Endothelial cell of umbilical vein (primary cell): Measurements from ENCODE around the gene IQSEC3. TPM values are rescaled to one million over a fixed set of nuclear protein-coding genes. Genes with fewer than 3 reads are reported as not detected.
"Not testable (repeated sequence)": the region's sequence is repeated elsewhere in the genome, so short reads cannot be mapped to it uniquely, and the experiment has no call there.

ENCODE experiments used
- BruUV-seq: library from RNA; stranded (reverse); fragments of 400-500 nt; replicated peaks from 2 replicates; lab custom pipeline; 2021; lab: Mats Ljungman, UMichigan
- CTCF ChIA-PET: fragments of 300-600, 350-600 bp; sonication (Branson Sonifier 250); formaldehyde crosslinking; loops from one replicate; lab custom pipeline; 2021; ENCODE audit warnings: antibody characterized with exemption, inconsistent platforms; lab: Charles Lee
- POLR2A ChIA-PET: fragments of 300-600, 350-600 bp; sonication (Branson Sonifier 250); formaldehyde crosslinking; loops from one replicate; lab custom pipeline; 2021; ENCODE audit warnings: antibody characterized with exemption, inconsistent platforms; lab: Charles Lee
- DNase-seq: peaks from one replicate; pipeline ENCODE4 v3.0.0-alpha.2; 2011; ENCODE audit warnings: low read depth, low spot score
- FAIRE-seq: peaks from 2 replicates; lab custom pipeline; 2011; peaks lifted over from hg19 to GRCh38; lab: Jason Lieb, UNC
- H2AFZ ChIP-seq: 2 replicates; pipeline ENCODE4 v1.6.0; 2012; ENCODE audit warnings: low read depth, low read length, control low read depth, inconsistent platforms
- H3K27ac ChIP-seq: 2 replicates; pipeline ENCODE4 v1.5.1; 2011; ENCODE audit warnings: low read depth, mild to moderate bottlenecking, control low read depth, low read length, moderate library complexity; ENCODE audit not compliant: insufficient read depth
- H3K27me3 ChIP-seq, 2 experiments: 2 replicates each; pipeline versions ENCODE4 v1.6.0 to v1.6.1; 2011; ENCODE audit warnings: low read length in 2 of 2, mixed read lengths in 1 of 2; ENCODE audit not compliant: control insufficient read depth in 2 of 2, insufficient read depth in 2 of 2
- H3K36me3 ChIP-seq, 2 experiments: 2 replicates in 1 of 2; 3 replicates in 1 of 2; pipeline ENCODE4 v1.5.1; 2011; ENCODE audit warnings: low read length in 2 of 2, mild to moderate bottlenecking in 1 of 2, moderate library complexity in 1 of 2; ENCODE audit not compliant: control insufficient read depth in 2 of 2, insufficient read depth in 2 of 2; ENCODE audit errors: extremely low read depth in 1 of 2
- H3K4me1 ChIP-seq: 3 replicates; pipeline ENCODE4 v1.5.1; 2011; ENCODE audit warnings: mild to moderate bottlenecking, low read length; ENCODE audit not compliant: control insufficient read depth, insufficient read depth; ENCODE audit errors: extremely low read depth
- H3K4me2 ChIP-seq: 2 replicates; pipeline ENCODE4 v1.6.1; 2011; ENCODE audit warnings: low read length, control low read depth, mixed read lengths; ENCODE audit not compliant: insufficient read depth
- H3K4me3 ChIP-seq, 3 experiments: fragments of 200-600 bp in 1 of 3; sonication (generic), shearing (Covaris generic) in 1 of 3; replicated peaks in 1 of 3; 2 replicates each; pipeline ENCODE4 v1.5.1; 2011 to 2016; ENCODE audit warnings: control low read depth in 3 of 3, low read length in 3 of 3, mild to moderate bottlenecking in 2 of 3, inconsistent platforms in 1 of 3, low read depth in 1 of 3, moderate library complexity in 1 of 3; ENCODE audit not compliant: insufficient read depth in 1 of 3
- H3K79me2 ChIP-seq: 2 replicates; pipeline ENCODE4 v1.6.0; 2012; ENCODE audit warnings: low read length, inconsistent platforms; ENCODE audit not compliant: control insufficient read depth, insufficient read depth
- H3K9ac ChIP-seq: replicated peaks from 2 replicates; pipeline ENCODE3; 2011; ENCODE audit warnings: low read length, control low read depth; ENCODE audit not compliant: insufficient read depth; ENCODE audit errors: extremely low read depth
- H3K9me1 ChIP-seq: replicated peaks from 3 replicates; pipeline ENCODE4 v1.6.0; 2011; ENCODE audit warnings: mild to moderate bottlenecking, low read length; ENCODE audit not compliant: control insufficient read depth, insufficient read depth; ENCODE audit errors: extremely low read depth
- H3K9me3 ChIP-seq: replicated peaks from 2 replicates; pipeline ENCODE4 v1.5.1; 2012; ENCODE audit warnings: low read length, inconsistent platforms; ENCODE audit not compliant: control insufficient read depth, insufficient read depth
- H4K20me1 ChIP-seq: replicated peaks from 2 replicates; pipeline ENCODE3; 2011; ENCODE audit warnings: mild to moderate bottlenecking, low read length; ENCODE audit not compliant: control insufficient read depth, insufficient read depth; ENCODE audit errors: extremely low read depth
- CTCF ChIP-seq, 2 donors: IDR thresholded peaks; 1 replicate in 1 of 2; 2 replicates in 1 of 2; pipeline ENCODE4 v1.5.1; 2011; ENCODE audit warnings: low read length in 2 of 2, mild to moderate bottlenecking in 2 of 2, moderate library complexity in 2 of 2, control low read depth in 1 of 2, inconsistent platforms in 1 of 2, low read depth in 1 of 2; ENCODE audit not compliant: insufficient read depth in 1 of 2; ENCODE audit errors: extremely low read depth in 1 of 2
- EZH2 ChIP-seq: IDR thresholded peaks from 2 replicates; pipeline ENCODE4 v1.6.1; 2012; ENCODE audit warnings: borderline replicate concordance, low read depth, mild to moderate bottlenecking, moderate library complexity, low read length, inconsistent platforms; ENCODE audit not compliant: severe bottlenecking
- FOS ChIP-seq: IDR thresholded peaks from 2 replicates; pipeline ENCODE4 v1.6.1; 2011; ENCODE audit warnings: mild to moderate bottlenecking, low read length, moderate library complexity, borderline replicate concordance; ENCODE audit not compliant: insufficient read depth
- GATA2 ChIP-seq: IDR thresholded peaks from 2 replicates; pipeline ENCODE4 v1.7.0; 2011; ENCODE audit warnings: low read depth, mild to moderate bottlenecking, moderate library complexity, mixed read lengths, low read length; ENCODE audit not compliant: insufficient read length, insufficient read depth
- JUN ChIP-seq: IDR thresholded peaks from 2 replicates; pipeline ENCODE4 v1.6.1; 2011; ENCODE audit warnings: borderline replicate concordance, low read depth; ENCODE audit not compliant: insufficient read length, insufficient read depth
- MAX ChIP-seq: IDR thresholded peaks from 2 replicates; pipeline ENCODE4 v1.6.1; 2011; ENCODE audit not compliant: insufficient read depth, insufficient read length
- MYC ChIP-seq: IDR thresholded peaks from one replicate; pipeline ENCODE4 v1.6.1; 2011; ENCODE audit warnings: mild to moderate bottlenecking, low read depth, low read length
- POLR2A ChIP-seq: IDR thresholded peaks from 2 replicates; pipeline ENCODE4 v1.6.1; 2012; ENCODE audit warnings: low read depth, mild to moderate bottlenecking, control low read depth, low read length
- POLR2AphosphoS5 ChIP-seq: IDR thresholded peaks from 2 replicates; pipeline ENCODE4 v1.6.1; 2012; ENCODE audit warnings: low read depth, mild to moderate bottlenecking, control low read depth, low read length, moderate library complexity; ENCODE audit not compliant: insufficient read depth
- dilution Hi-C: fragments of 300-500 bp; cut with MboI; formaldehyde crosslinking; loops from one replicate; pipeline ENCODE4 v1.15.0; 2019; ENCODE audit warnings: low sequenced_read_pairs; ENCODE audit not compliant: extremely low pct_ligation_motif_present
- intact Hi-C: fragments of 100-400 bp; cut with micrococcal nuclease; formaldehyde crosslinking; loops from one replicate; pipeline ENCODE4 v1.10.0; 2022
- polyA plus RNA-seq, 4 experiments: library from polyadenylated mRNA; depleted of rRNA in 3 of 4; stranded (reverse) in 3 of 4; unstranded in 1 of 4; fragments of >200 nt; gene quantifications; 2 replicates each; pipeline versions ENCODE4 v1.2.1 to v1.2.3, GENCODE V29; 2011 to 2012; ENCODE audit warnings: missing spikeins in 1 of 4
- total RNA-seq: library from RNA; stranded (reverse); gene quantifications from 2 replicates; pipeline ENCODE4 v1.2.3, GENCODE V29; 2021

The IQSEC3 gene
- total and polyA plus RNA-seq, 2 donors (not counting 3 experiments of a cell fraction or from before 2014, with no cell fraction given), result not detected

- POLR2A ChIA-PET, result no interaction called here
- no peak for FAIRE-seq
Observed at GRCh38 chr12:131732-132495, 65.3 kb downstream of the IQSEC3 start.

GRCh38 chr12:133616-134232, 67.2 kb downstream of the IQSEC3 start:
- dilution Hi-C loops, H3K9me3 ChIP-seq, H3K36me3 ChIP-seq, H3K4me3 ChIP-seq, H2AFZ ChIP-seq, POLR2A ChIA-PET, H4K20me1 ChIP-seq, H3K79me2 ChIP-seq, intact Hi-C loops, H3K27me3 ChIP-seq, H3K27ac ChIP-seq, FAIRE-seq, BruUV-seq, H3K4me2 ChIP-seq, H3K9me1 ChIP-seq, H3K9ac ChIP-seq, DNase-seq, H3K4me1 ChIP-seq: not testable (repeated sequence)
- CTCF ChIA-PET, result interaction anchor here (1.4 kb wide), 1 partner anchor 19 kb away, joined by 4 read pairs; no protein-coding TSS in a partner anchor

More at GRCh38 chr12:131732-132495, 65.3 kb downstream of the IQSEC3 start:
- Histone ChIP-seq H3K27me3 (no peaks in the 10 kb centered on the region), H3K4me3 (no peak overlapping the region), H3K9me3 (no peaks in the 10 kb centered on the region), H3K27ac (no peak overlapping the region), H4K20me1 (no peaks in the 10 kb centered on the region), H3K9me1 (no peaks in the 10 kb centered on the region), H2AFZ (no peak overlapping the region), H3K36me3 (no peaks in the 10 kb centered on the region), H3K79me2 (no peaks in the 10 kb centered on the region), H3K4me1 (no peaks in the 10 kb centered on the region), H3K4me2 (no peak overlapping the region), H3K9ac (no peak overlapping the region)
- no peak for TF ChIP-seq FOS
- TF ChIP-seq EZH2, result no peak
- no peak for TF ChIP-seq JUN
- no peak for TF ChIP-seq GATA2
- TF ChIP-seq MYC, result no peak
- TF ChIP-seq MAX, result no peak
- no peak for TF ChIP-seq POLR2A
- TF ChIP-seq CTCF (IDR thresholded peaks at IDR 0.05; ENCODE audit: extremely low read depth in 1 of 2, insufficient read depth in 1 of 2, low read depth in 1 of 2, low read length in 2 of 2), result no peak
- no peak for TF ChIP-seq POLR2AphosphoS5
- CTCF ChIA-PET, result interaction anchor here (1.4 kb wide), 1 partner anchor 21 kb away, joined by 4 read pairs; no protein-coding TSS in a partner anchor
- intact Hi-C loops (no loop called here), dilution Hi-C loops (no loop called here)
- no TSS peak for BruUV-seq
- DNase-seq, result no peak
